GM23338 (cell line): ENCODE measurements around the gene UBALD1.

Experiments
- CREB1 ChIP-seq: fragments of 250-450 bp; sonication (Bioruptor Pico); IDR thresholded peaks from 2 replicates; pipeline ENCODE4 v1.5.0; 2020; ENCODE audit warnings: low read depth, mild to moderate bottlenecking, moderate library complexity
- EZH2 ChIP-seq: fragments of 200-600 bp; sonication (generic); IDR thresholded peaks from one replicate; pipeline ENCODE4 v1.8.0; 2017; ENCODE audit warnings: antibody characterized with exemption, mild to moderate bottlenecking, low read depth; ENCODE audit not compliant: unreplicated experiment
- EZH2phosphoT487 ChIP-seq: fragments of 200-600 bp; sonication (generic); IDR thresholded peaks from one replicate; pipeline ENCODE4 v1.8.1; 2018; ENCODE audit warnings: antibody characterized with exemption; ENCODE audit not compliant: unreplicated experiment
- JUNB ChIP-seq: IDR thresholded peaks from one replicate; pipeline ENCODE4 v1.6.1; 2016; ENCODE audit warnings: antibody characterized with exemption; ENCODE audit not compliant: unreplicated experiment
- POLR2AphosphoS5 ChIP-seq: IDR thresholded peaks from 2 replicates; pipeline ENCODE4 v1.6.1; 2016; ENCODE audit warnings: antibody characterized with exemption, low read depth
- ZNF114 ChIP-seq: fragments of 250-450 bp; sonication (Bioruptor Pico); IDR thresholded peaks from 2 replicates; pipeline ENCODE4 v1.5.0; 2020; ENCODE audit warnings: mild to moderate bottlenecking, moderate library complexity
- ZNF331 ChIP-seq: fragments of 250-450 bp; sonication (Bioruptor Pico); IDR thresholded peaks from 2 replicates; pipeline ENCODE4 v1.5.0; 2020; ENCODE audit warnings: low read depth, mild to moderate bottlenecking, moderate library complexity
- TF ChIP-seq, protein P1 (sequence below), 2 experiments: fragments of 200-600 bp in 1 of 2; sonication (generic) in 1 of 2; conservative IDR thresholded peaks; 2 replicates each; pipeline versions ENCODE4 v1.5.1 to v1.6.1; 2016 to 2017; ENCODE audit warnings: antibody characterized with exemption in 2 of 2, low read depth in 2 of 2, mild to moderate bottlenecking in 2 of 2, moderate library complexity in 1 of 2
- TF ChIP-seq, protein P2 (sequence below): IDR thresholded peaks from one replicate; pipeline ENCODE4 v1.6.1; 2018; ENCODE audit warnings: antibody characterized with exemption; ENCODE audit not compliant: unreplicated experiment

DNA sequence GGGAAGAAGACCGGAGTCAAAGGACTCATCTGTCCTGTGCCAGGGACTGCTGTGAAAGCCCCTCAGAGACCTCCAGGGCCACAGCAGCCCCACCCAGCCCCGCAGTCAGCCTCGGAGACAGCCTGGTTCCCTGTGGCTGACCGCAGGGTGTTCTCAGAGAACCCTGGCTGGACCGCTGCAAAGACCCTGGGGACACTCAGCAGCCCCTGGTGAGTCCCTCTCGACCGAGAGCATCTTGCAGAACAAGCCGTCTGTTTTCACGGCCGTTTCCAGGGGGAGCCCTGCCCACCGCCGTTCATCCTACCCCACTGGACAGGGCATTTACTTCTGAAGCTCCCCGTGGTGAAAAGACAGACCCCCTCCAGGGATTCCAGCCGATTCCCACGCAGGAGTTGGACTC is 10.3 kb downstream of the UBALD1 start:
- TF ChIP-seq, protein P1, sequence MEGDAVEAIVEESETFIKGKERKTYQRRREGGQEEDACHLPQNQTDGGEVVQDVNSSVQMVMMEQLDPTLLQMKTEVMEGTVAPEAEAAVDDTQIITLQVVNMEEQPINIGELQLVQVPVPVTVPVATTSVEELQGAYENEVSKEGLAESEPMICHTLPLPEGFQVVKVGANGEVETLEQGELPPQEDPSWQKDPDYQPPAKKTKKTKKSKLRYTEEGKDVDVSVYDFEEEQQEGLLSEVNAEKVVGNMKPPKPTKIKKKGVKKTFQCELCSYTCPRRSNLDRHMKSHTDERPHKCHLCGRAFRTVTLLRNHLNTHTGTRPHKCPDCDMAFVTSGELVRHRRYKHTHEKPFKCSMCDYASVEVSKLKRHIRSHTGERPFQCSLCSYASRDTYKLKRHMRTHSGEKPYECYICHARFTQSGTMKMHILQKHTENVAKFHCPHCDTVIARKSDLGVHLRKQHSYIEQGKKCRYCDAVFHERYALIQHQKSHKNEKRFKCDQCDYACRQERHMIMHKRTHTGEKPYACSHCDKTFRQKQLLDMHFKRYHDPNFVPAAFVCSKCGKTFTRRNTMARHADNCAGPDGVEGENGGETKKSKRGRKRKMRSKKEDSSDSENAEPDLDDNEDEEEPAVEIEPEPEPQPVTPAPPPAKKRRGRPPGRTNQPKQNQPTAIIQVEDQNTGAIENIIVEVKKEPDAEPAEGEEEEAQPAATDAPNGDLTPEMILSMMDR (conservative IDR thresholded peaks at IDR 0.05; ENCODE audit: low read depth in 2 of 2): no peak
- TF ChIP-seq POLR2AphosphoS5: no peak
- TF ChIP-seq EZH2: no peak
- no peak for TF ChIP-seq JUNB
- TF ChIP-seq, protein P2, sequence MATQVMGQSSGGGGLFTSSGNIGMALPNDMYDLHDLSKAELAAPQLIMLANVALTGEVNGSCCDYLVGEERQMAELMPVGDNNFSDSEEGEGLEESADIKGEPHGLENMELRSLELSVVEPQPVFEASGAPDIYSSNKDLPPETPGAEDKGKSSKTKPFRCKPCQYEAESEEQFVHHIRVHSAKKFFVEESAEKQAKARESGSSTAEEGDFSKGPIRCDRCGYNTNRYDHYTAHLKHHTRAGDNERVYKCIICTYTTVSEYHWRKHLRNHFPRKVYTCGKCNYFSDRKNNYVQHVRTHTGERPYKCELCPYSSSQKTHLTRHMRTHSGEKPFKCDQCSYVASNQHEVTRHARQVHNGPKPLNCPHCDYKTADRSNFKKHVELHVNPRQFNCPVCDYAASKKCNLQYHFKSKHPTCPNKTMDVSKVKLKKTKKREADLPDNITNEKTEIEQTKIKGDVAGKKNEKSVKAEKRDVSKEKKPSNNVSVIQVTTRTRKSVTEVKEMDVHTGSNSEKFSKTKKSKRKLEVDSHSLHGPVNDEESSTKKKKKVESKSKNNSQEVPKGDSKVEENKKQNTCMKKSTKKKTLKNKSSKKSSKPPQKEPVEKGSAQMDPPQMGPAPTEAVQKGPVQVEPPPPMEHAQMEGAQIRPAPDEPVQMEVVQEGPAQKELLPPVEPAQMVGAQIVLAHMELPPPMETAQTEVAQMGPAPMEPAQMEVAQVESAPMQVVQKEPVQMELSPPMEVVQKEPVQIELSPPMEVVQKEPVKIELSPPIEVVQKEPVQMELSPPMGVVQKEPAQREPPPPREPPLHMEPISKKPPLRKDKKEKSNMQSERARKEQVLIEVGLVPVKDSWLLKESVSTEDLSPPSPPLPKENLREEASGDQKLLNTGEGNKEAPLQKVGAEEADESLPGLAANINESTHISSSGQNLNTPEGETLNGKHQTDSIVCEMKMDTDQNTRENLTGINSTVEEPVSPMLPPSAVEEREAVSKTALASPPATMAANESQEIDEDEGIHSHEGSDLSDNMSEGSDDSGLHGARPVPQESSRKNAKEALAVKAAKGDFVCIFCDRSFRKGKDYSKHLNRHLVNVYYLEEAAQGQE: no peak
- TF ChIP-seq ZNF114 (CRISPR knock-in tag): no peak
- TF ChIP-seq CREB1 (CRISPR knock-in tag): no peak
- TF ChIP-seq EZH2phosphoT487: no peak
- TF ChIP-seq ZNF331: no peak
